GM19372 (cell line): ENCODE results near the gene DAPK1.

ENCODE experiments used
- ATAC-seq: cut with Tn5 transposase; IDR thresholded peaks from one replicate; pipeline ENCODE4 v1.9.1; 2021; ENCODE audit warnings: mild to moderate bottlenecking, low read depth, moderate library complexity; ENCODE audit not compliant: unreplicated experiment

DAPK1 gene

DNA sequence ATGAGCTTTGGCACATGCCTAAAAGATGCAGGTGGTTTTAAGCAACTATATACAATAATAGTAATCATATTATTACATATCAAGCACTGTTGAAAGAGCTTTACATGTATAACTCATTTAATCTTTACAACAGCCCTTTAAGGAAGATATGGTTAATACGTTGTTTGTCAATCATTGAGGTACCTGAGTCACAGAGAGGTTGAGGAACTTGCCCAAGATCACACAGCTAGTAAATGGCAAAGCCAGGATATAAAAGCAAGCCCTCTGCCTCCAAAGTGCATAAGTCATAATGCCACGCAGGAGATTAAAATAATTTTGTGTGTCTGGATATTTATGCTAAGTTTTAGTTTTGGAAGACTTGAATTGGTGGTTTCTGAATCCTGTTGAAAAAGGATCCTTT lies 90.2 kb downstream of the DAPK1 start:
- no peak for ATAC-seq

DNA sequence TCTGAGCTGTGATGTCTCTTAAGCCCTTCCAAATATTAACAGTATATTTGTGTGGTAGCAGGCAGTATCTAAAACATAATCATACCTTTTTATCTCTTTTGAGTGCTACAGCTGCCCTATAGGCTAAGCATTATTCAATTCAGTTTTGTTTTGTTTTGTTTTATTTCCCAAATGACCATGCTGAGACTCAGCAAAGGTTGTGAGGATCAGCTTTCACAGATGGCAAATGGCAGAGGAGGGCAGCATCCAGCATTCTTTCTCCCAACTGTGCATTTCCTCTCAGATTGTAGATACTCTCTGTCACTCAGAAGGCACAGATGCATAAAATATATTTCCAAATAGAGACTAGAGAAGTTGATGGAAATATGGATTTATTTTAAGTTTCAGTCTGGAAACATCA lies 90.7 kb downstream of the DAPK1 start:
- ATAC-seq = no peak

DNA sequence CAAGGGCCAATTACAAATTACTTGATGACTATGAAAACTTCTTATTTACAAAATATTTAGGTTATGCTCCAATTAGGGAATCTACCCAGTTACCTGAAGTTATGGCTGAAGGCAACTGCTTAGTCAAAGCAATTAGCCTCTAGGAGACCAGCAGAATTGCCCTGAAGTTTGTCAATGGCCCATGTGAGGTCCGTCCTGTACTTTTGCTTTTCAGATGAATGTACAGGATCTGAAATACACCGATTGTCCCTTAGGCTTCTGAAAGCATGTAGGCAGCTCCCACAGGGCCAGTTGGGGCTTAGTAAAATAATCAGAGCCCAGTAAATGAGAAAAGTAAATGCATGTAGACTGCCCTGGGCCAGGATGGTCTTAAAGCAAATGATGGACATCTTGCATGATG lies 93.3 kb downstream of the DAPK1 start:
- ATAC-seq = no peak

DNA sequence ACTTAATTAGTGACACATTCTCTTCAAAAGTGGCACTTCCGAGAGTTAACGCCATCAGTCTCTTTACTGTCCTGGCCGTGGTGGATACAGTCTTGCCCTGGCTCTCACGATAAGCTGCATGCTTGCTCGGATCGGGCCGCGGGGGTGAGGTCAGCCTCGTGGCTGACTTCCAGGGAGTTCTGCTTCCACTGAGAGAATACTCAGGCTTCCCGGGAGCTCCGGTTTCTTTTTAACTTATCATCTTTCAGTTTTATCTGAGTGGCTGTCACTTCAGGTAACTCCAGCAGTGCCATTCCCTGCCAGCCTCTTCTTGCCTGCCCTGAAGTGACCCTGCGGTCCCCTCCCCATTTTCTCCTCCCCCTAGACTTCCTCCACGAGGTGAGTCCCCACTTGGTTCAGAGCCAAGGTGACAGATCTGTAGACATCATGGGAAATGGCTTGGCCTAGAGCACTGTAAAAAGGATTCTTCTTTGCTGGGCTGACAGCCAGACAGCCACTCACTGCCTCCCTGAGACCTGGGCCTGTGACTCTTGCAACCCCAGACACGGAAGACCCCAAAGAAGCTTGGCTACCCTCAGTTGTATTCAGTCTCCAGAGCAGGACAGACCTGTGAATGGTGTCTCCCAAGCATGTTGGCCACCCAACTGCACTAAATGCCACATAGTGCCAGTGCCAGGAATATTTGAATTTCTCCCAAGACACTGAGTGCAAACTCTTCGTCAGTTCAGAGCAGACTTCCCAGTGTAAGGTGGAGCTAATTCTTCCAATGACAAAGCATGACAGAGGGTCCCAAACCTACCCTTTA lies 95.1 kb downstream of the DAPK1 start:
- no peak for ATAC-seq

DNA sequence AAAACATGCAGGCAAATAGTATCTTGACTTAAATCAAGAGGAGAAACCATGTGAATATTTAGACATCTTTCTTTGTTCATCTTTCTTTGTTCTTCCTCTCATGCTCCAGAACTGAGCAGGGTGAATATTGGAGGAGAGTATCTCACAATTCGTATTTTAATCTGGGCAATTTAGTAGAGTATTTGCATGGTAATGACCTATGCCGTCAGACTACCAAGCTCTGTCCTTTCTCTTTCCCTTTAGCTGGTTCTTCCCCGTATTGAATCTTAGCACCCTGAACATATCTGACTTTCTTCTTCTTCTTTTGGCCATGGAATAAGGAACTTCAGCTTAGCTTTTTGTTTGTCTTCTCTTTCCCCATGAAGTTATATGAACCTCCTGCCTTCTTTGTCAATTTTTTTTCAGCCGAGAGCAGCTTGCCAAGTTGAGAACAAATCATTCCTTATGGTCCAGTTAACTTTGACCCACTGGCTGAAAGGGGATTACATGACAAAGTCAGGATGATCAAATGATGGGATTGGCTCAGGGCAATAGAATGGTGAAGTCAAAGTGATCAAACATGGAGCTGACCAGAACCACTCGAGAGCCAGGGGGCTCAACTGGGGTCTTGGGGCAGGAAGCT lies 95.8 kb downstream of the DAPK1 start:
- no peak for ATAC-seq

DNA sequence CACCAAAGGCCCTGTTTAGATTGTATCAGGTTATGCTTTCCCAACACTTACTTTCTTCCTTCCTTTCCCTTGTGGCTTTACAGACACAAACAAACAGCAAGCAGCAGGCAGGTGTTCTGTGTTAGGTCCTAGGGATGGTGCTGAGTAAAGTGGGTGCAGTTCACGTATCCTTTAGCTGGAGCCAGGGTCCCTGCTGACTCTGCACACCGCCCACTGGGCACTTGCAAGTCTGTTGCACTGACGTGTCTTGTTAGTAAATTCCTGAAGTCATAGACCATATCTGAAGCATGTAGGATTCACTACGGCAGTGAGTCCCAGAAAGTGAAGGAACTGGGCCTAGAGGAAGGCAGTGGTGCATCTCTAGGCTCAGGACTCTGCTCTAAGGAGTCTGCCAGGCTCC lies 96.5 kb downstream of the DAPK1 start:
- ATAC-seq = no peak

DNA sequence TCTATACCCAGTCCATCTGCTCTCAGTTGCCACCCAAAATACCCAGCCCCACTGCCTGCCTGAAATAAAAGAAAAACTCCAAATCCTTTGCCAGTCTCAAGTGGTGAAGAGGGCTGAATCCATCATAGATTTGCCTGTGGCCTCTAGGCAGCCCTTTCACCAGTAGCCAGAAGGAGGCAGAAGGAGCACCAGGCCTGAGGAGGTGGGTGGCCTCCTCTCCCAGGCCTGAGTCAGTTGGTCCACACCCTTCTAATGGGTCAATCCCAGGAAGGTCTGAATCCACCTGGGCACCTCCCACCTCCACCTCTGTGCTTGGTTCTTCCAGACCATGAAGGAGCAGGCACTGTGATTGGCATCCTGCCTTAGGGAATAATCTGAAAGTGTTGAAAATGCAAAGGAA lies 97.0 kb downstream of the DAPK1 start:
- ATAC-seq = no peak

DNA sequence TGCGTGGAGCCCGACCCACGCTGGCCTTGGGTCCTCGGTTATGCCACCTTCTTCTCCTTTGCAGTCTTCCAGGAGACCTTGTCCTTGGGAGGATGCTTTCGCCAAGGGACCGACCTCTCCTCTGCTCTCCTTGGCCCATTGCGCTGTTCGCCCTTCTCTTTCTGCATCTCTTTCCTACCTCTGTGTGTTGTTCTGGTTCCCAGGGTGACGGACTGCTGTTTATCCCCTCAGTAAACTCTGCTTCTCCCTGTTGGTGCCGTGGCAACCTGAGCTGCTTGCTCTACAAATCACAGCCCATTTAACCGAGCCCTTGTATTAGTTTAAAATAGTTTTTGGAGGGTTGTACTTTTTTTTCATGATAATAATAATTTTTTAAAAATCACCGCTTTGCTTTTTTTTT lies 97.9 kb downstream of the DAPK1 start:
- ATAC-seq = no peak

DNA sequence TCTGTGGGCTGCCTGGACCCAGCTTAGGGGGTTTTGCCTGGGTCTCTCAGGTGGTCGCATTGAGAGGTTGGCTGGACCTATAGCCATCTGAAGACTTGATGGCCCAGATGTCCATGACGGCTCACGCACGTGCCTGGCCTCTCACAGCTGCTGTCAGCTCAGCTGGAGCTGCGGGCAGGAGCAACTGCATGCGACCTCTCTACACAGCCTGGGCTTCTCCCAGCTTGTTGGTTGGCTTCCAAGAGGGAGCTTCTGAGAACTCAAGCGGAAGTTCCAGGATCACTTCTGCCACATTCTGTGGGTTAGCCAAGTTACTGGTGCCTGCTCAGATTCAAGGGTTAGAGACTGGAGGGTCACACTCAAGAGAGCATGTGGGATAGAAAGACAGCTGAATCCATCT lies 99.2 kb downstream of the DAPK1 start:
- ATAC-seq = no peak

DNA sequence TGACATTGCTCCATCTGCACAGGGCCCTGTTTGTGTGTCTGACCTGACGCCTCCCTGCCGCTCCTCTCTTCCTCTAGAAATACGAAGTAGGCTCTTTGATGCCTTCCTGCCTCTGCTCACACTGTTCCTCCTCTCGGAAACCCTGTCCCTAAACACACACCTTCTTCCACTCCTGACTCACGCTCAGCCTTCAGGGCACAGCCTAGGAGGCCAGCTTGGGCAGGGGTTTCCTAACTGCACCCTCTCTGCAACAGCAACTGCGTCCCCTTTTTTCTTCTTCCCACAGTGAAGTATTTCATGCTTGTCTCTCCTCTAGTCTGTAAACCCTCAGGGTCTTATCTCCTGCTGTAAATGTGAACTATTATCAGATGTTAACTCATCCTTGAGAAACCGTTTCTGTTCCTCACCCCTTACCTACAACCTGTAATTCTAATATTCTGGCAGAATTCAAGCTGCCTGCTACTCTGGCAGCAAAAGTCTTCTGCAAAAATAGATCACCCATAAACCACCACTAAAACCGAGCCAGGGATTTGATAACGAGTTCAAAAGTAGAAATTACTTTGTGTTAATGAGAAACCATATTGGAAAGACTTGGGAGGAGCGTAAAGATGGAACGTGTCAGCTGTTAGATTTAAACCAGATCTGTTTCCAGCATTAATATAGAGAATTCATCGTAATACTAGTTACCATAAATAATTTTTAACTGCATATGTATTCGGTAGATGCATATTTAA lies 100.2 kb downstream of the DAPK1 start:
- no peak for ATAC-seq

DNA sequence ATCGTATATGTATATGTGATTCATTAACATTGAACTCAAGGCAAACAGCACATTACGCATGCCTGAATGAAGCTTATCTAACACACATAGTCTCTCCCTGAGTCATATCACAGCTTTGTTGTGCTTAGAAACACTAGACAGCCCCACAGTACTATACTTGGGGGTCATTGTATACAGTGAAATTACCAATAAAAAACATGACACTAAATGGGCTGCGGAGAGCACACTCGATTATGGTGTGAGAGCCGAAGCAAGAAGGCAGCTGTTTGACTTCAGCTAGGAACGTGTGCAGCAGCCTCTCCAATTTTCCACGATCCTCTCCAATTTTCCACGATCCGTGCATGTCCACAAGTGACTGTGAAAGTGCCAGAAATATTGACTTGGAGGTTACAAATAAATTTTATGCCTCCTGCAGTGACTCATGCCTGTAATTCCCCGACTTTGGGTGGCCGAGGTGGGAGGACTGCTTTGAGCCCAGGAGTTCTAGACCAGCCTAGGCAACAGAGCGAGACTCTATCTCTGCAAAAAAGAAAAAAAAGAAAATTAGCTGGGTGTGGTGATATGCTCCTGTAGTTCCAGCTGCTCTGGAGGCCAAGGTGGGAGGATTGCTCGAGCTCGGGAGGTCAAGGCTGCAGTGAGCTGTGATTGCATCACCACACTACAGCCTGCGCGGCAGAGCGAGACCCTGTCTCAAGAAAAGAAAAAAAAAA lies 102.4 kb downstream of the DAPK1 start:
- ATAC-seq = no peak

DNA sequence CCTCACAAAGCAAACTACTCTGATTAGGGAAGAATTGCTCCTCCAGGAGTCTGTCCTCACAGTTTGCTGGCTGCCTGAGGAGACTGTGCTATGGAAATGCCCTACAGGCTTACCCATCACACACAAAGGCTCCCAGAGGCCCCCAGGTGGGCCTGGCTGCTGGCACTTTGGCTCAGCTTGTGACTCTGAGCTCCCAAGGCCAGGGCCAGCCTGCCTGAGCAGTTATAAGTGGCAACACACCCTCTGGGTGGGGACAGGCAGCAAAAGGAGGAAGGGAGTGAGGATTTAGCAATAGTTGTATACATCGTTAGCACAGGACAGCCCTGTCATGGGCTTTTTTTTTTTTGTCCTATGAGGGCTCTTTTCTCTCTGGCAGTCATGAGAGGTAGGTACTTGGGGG lies 103.5 kb downstream of the DAPK1 start:
- ATAC-seq = no peak

DNA sequence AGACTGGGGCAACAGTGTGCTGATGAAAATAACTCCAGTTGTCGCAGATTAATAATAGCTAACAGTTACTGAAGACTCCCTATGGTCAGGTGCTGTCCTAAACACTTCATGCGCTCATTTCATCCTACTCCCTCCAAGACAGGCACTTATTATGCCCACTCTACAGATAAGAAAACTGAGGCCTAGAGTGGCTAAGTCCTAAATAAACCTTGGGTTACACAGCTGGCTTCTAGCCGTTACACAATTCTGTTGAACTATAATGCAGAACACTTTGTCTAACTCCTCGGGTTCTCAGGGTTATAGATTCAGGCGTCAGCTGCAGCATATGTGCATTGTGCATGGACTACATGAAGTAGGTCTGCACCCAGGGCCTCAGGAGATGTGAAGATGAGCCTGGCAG lies 103.9 kb downstream of the DAPK1 start:
- ATAC-seq = no peak

DNA sequence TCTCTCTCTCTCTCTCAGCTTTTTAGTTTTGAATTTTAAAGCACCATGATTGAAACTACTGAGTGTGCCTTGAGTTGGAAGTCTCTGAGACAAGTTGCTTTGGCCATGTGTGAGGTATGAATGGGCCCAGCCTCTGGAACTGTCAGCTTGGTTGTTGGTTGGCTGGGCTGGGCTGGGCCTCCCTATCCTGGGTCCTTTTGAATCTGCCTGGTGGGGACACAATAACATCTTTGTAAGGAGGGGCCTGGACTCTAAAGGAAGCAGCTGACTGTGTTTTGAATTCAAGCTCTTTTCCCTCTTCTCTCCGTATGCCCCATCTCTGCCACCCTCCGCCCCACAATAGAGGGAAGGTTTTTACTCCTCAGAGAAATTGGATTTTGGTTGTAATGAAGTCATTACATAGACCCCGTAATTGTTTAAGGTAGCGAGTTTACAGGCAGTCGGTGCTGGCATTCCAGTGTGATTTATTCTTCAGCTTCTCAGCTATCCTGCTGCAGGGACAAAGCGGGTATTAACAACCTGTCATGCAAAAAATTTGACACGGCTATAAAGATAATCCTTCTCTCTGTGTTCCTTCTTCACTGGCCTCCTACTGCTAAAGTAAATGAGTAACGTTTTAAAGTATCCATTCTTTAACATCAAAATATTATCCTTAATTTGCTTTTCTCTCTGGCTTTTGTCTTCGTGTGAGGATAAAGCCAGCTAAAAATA lies 105.4 kb downstream of the DAPK1 start:
- no peak for ATAC-seq

DNA sequence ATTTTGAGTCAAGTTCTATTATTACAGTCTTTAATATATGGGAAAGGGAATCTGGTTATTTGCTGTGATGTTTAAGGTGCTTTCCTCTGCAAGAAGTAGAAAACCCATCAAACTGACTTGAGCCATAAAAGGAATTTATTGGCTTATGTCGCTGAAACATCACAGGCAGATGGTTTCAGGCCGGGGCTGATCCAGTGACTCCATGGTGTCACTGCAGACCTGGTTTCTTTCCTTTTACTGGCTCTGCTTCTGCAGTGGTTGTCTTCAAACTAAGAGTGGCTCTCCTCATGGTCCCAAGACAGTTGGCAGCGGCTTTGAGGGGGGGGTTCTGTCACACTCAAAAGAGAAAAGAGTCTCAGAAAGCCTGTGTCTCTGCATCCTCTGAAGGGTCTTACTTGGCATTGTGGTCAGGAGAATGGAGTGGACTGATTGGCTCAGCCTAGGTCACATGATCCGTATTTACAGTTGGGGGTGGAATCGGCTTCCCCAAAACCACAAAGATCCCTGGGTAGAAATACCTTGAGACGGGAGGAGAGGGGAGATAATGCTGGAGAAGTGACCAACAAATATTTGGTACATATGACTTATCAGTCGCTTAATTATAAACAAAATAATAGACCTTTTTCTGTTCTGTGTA lies 106.3 kb downstream of the DAPK1 start:
- ATAC-seq = no peak

DNA sequence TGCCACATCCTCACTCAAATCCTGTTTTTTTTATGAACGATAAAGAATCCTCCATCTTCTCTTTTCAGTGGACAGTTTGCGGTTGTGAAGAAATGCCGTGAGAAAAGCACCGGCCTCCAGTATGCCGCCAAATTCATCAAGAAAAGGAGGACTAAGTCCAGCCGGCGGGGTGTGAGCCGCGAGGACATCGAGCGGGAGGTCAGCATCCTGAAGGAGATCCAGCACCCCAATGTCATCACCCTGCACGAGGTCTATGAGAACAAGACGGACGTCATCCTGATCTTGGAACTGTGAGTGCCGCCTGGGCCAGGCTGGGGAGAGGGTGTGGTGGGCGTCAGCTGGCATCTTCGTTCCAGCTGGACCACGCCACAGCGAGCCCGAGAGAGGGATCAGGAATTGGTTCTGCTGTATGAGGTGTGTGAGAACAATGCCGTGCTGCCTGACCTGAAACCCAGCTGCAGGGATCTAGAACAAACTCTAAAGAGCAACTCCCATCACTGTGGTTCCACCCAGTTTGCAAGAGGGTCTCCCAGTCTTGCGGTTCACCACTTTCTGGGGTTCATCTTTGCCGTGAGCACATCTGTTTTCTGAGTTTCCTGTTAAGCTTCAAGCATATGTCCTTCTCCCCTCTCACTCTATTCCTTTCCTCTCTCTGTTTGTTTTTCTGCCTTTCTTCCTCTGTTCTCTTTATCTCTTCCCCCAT lies 107.4 kb downstream of the DAPK1 start:
- ATAC-seq = no peak

DNA sequence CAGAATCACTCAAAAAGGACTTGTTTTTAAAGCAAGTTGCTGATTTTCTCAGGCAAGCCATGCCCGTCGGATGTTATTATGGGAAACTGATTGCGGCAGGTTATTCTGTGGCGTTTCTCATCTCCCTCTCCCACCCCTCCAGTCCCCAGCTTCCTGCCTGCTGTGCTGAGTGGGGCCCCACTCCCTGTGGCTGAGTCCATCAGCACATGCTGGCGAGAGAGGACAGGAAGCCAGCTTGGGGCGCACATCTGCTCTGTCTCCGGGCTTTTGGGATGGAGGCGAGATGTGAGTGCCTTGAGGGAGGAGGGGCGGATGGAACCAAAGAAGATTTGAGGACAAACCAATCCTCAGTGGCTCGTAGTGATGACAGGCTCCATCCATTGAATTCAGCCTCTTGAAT lies 108.0 kb downstream of the DAPK1 start:
- no peak for ATAC-seq

DNA sequence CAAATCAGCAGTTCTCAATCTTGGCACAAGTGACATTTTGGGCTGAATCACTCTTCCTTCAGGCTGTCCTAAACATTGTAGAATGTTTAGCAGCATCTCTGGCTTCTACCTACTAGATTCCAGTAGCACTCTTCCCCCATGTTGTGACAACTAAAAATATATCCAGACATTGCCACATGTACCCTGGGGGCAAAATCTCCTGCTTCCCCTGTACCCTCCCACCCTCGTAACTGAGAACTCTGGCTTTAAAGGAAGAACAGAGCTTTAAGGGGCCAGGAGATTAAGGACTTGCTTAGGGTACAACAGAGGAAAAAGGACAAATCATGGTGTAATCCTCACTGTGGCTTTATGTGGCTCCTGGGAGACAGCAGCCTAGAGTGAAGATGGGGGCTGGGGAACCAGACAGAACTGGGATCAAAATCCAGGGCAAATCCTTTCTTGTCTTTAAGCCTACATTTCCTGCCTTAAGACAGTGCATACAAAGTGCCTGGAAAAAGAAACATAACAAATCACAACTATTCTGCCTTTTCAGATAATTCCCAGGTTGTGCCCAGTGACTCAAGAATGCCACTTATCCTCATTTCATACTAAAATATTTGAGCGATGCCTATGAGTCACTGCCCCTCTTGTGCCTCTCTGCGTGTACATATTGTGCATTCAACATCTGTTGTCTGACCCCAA lies 109.3 kb downstream of the DAPK1 start:
- ATAC-seq = no peak

DNA sequence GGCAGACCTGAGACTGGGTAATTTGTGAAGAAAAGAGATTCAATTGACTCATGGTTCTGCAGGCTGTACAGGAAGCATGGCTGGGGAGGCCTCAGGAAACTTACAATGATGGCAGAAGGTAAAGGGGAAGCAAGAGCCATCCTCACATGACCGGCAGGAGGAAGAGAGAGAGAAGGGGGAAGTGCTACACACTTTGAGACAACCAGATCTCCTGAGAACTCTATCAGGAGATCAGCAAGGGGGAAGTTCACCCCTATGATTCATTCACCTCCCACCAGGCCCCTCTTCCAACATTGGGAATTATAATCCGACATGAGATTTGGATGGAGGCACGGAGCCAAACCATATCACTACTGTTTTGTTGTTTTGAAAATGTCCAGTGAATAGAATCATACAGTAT lies 110.2 kb downstream of the DAPK1 start:
- ATAC-seq = no peak
